ENCODE data around the gene IER5. TPM values are rescaled to one million over a fixed set of nuclear protein-coding genes. Genes with fewer than 3 reads are reported as not detected.

IER5 gene
- total and polyA plus RNA-seq, 2 donors from 2014 or later = 3.9 to 11.0 TPM

DNA sequence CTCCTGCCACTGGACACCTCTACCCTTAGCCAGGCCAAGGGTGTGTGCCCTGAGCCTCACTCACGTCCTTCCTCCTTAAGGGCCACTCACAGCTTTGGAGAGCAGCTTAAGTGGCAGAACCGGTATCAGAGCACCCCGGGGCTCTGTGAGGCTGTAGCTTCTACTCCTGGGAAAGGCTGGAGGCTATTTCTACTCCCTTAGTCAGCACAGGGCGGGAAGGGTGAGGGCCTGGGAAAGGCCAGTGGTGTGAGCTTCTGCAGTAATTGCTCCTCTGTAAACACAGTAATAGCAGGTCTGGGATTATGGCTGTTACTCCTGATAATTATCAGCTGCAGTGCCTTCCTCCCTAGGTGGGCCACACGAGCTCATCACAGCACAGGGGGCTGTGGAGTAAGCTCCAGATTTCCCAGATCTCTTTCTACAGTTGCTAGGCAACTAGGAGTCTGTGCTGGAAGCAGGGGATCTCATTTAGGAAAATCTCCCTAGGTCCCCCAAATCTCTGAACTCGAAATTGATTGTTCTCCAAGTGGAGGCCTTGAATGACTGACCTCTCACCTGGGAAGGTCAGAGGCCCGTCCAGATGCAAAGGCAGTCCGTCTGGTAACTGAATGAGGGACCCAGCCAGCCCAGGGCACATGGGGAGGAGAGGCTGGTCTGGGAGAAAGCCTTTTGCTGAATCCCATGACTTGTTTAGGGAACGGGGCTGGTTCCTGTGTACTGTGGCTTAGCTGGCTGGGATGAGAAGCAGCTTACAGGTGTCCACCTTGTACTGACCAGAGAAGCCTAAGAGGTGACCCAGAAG lies 29.3 kb downstream of the IER5 start:
- no peak for DNase-seq
- no peak overlapping the region for H3K27ac ChIP-seq (ENCODE audit: low read depth in 2 of 2, low read length in 2 of 2)

GRCh38 chr1:181119093-181119989 lies 30.8 kb downstream of the IER5 start:
- no peak for FAIRE-seq
- DNase-seq = no peak
- Histone ChIP-seq H3K36me3 (ENCODE audit: control insufficient read depth in 2 of 3, insufficient read depth in 3 of 3, low read length in 3 of 3) (no peaks in the 10 kb centered on the region), H3K27ac (ENCODE audit: low read depth in 2 of 2, low read length in 2 of 2) (no peak overlapping the region), H3K27me3 (ENCODE audit: control insufficient read depth, insufficient read depth, low read length) (no peaks in the 10 kb centered on the region), H3K9ac (ENCODE audit: low read length in 3 of 3) (no peak overlapping the region), H3K4me3 (ENCODE audit: low read length in 3 of 3) (no peak overlapping the region), H3K4me1 (ENCODE audit: control insufficient read depth in 2 of 3, insufficient read depth in 2 of 3, low read depth in 1 of 3, low read length in 3 of 3) (no peaks in the 10 kb centered on the region), H3K9me3 (ENCODE audit: control insufficient read depth in 2 of 3, insufficient read depth in 1 of 3, low read length in 3 of 3) (no peaks in the 10 kb centered on the region)
- no peak for TF ChIP-seq CTCF (IDR thresholded peaks at IDR 0.05; ENCODE audit: borderline replicate concordance, extremely low read depth, insufficient read depth)
- intact Hi-C loops (cut with DNase I) = no loop called here

More for the DNA sequence above, 29.3 kb downstream of the IER5 start:
- H3K9ac ChIP-seq (ENCODE audit: low read length in 3 of 3) = no peak overlapping the region
- no peaks in the 10 kb centered on the region for H3K9me3 ChIP-seq (ENCODE audit: control insufficient read depth in 2 of 3, insufficient read depth in 1 of 3, low read length in 3 of 3)
- H3K4me3 ChIP-seq (ENCODE audit: low read length in 3 of 3) = no peak overlapping the region
- H3K36me3 ChIP-seq (ENCODE audit: control insufficient read depth in 2 of 3, insufficient read depth in 3 of 3, low read length in 3 of 3) = no peaks in the 10 kb centered on the region
- no peak for FAIRE-seq
- no peaks in the 10 kb centered on the region for H3K27me3 ChIP-seq (ENCODE audit: control insufficient read depth, insufficient read depth, low read length)
- no peak for TF ChIP-seq CTCF (IDR thresholded peaks at IDR 0.05; ENCODE audit: borderline replicate concordance, extremely low read depth, insufficient read depth)
- peaks cover 0 to 2% (median 2%) of the 10 kb centered on the region in 3 donors for H3K4me1 ChIP-seq (ENCODE audit: control insufficient read depth in 2 of 3, insufficient read depth in 2 of 3, low read depth in 1 of 3, low read length in 3 of 3)
- intact Hi-C loops (cut with DNase I) = no loop called here

- FAIRE-seq = no peak
- intact Hi-C loops (cut with DNase I) = no loop called here
- Histone ChIP-seq H3K27me3 (ENCODE audit: control insufficient read depth, insufficient read depth, low read length) (no peaks in the 10 kb centered on the region), H3K36me3 (ENCODE audit: control insufficient read depth in 2 of 3, insufficient read depth in 3 of 3, low read length in 3 of 3) (no peaks in the 10 kb centered on the region), H3K4me1 (ENCODE audit: control insufficient read depth in 2 of 3, insufficient read depth in 2 of 3, low read depth in 1 of 3, low read length in 3 of 3) (no peaks in the 10 kb centered on the region), H3K9me3 (ENCODE audit: control insufficient read depth in 2 of 3, insufficient read depth in 1 of 3, low read length in 3 of 3) (no peaks in the 10 kb centered on the region), H3K9ac (ENCODE audit: low read length in 3 of 3) (no peak overlapping the region), H3K27ac (ENCODE audit: low read depth in 2 of 2, low read length in 2 of 2) (no peak overlapping the region), H3K4me3 (ENCODE audit: low read length in 3 of 3) (no peak overlapping the region)
- no peak for DNase-seq
- no peak for TF ChIP-seq CTCF (IDR thresholded peaks at IDR 0.05; ENCODE audit: borderline replicate concordance, extremely low read depth, insufficient read depth)
Observed at GRCh38 chr1:181120924-181121323, 32.4 kb downstream of the IER5 start.

Data from kidney (tissue), 14 donors.